ENCODE data around the gene DEPDC5. TPM values are rescaled to one million over a fixed set of nuclear protein-coding genes. Genes with fewer than 3 reads are reported as not detected.

DEPDC5 gene
- total RNA-seq, 2 experiments from 2014 or later, result 43.0 to 77.1 TPM

- ChIA-PET CTCF (ENCODE audit: unreplicated experiment) (no interaction called here), POLR2A (interaction anchor here (1.1 kb wide), 1 partner anchor 13 kb away, joined by 3 read pairs; no protein-coding TSS in a partner anchor)
- Histone ChIP-seq H3K36me3 (ENCODE audit: insufficient read depth, low read length) (no peaks in the 10 kb centered on the region), H3K9me3 (ENCODE audit: low read length) (no peaks in the 10 kb centered on the region), H3K4me3 (ENCODE audit: low read depth, low read length, poor library complexity, severe bottlenecking) (no peak overlapping the region), H3K9me2 (ENCODE audit: insufficient read depth, low read length) (no peaks in the 10 kb centered on the region), H3K79me2 (ENCODE audit: insufficient read depth, low read depth, low read length) (no peaks in the 10 kb centered on the region), H4K20me1 (ENCODE audit: insufficient read depth, low read length) (no peaks in the 10 kb centered on the region), H3K4me2 (ENCODE audit: low read length) (no peak overlapping the region), H3K27ac (ENCODE audit: low read depth, low read length, poor library complexity, severe bottlenecking) (no peak overlapping the region), H2AFZ (ENCODE audit: low read length) (no peak overlapping the region), H3K4me1 (ENCODE audit: insufficient read depth, low read length, poor library complexity, severe bottlenecking) (peaks cover 29% of the 10 kb centered on the region)
- no peak for DNase-seq (ENCODE audit: low spot score)
- BruUV-seq (replicated peaks), result no TSS peak
- intact Hi-C loops (cut with micrococcal nuclease; ENCODE audit: unreplicated experiment), result no loop called here
- no peak for TF ChIP-seq CTCF (conservative IDR thresholded peaks at IDR 0.05; ENCODE audit: low read length)
- TF ChIP-seq EZH2phosphoT487 (IDR thresholded peaks at IDR 0.05; ENCODE audit: borderline replicate concordance, low read depth, low read length), result no peak
Measured at GRCh38 chr22:31920306-31920705, 166.5 kb downstream of the DEPDC5 start.

- peaks cover 29% of the 10 kb centered on the region for H3K4me1 ChIP-seq (ENCODE audit: insufficient read depth, low read length, poor library complexity, severe bottlenecking)
- H3K9me2 ChIP-seq (ENCODE audit: insufficient read depth, low read length), result no peaks in the 10 kb centered on the region
- H3K36me3 ChIP-seq (ENCODE audit: insufficient read depth, low read length), result no peaks in the 10 kb centered on the region
- CTCF ChIA-PET (ENCODE audit: unreplicated experiment), result no interaction called here
- no peaks in the 10 kb centered on the region for H3K79me2 ChIP-seq (ENCODE audit: insufficient read depth, low read depth, low read length)
- H3K9me3 ChIP-seq (ENCODE audit: low read length), result no peaks in the 10 kb centered on the region
- no peaks in the 10 kb centered on the region for H4K20me1 ChIP-seq (ENCODE audit: insufficient read depth, low read length)
- H3K4me3 ChIP-seq (ENCODE audit: low read depth, low read length, poor library complexity, severe bottlenecking), result no peak overlapping the region
- intact Hi-C loops (cut with micrococcal nuclease; ENCODE audit: unreplicated experiment), result no loop called here
- H3K27ac ChIP-seq (ENCODE audit: low read depth, low read length, poor library complexity, severe bottlenecking), result no peak overlapping the region
- TF ChIP-seq EZH2phosphoT487 (IDR thresholded peaks at IDR 0.05; ENCODE audit: borderline replicate concordance, low read depth, low read length) (no peak), CTCF (conservative IDR thresholded peaks at IDR 0.05; ENCODE audit: low read length) (no peak)
- no peak overlapping the region for H3K4me2 ChIP-seq (ENCODE audit: low read length)
- BruUV-seq (replicated peaks), result no TSS peak
- DNase-seq (ENCODE audit: low spot score), result no peak
- POLR2A ChIA-PET, result no interaction called here
- H2AFZ ChIP-seq (ENCODE audit: low read length), result no peak overlapping the region
Measured at GRCh38 chr22:31921106-31921505, 167.3 kb downstream of the DEPDC5 start.

- BruUV-seq (replicated peaks), result no TSS peak
- TF ChIP-seq EZH2phosphoT487 (IDR thresholded peaks at IDR 0.05; ENCODE audit: borderline replicate concordance, low read depth, low read length) (no peak), CTCF (conservative IDR thresholded peaks at IDR 0.05; ENCODE audit: low read length) (no peak)
- Histone ChIP-seq H3K4me2 (ENCODE audit: low read length) (0 out of 2 replicates have a peak overlapping the region, but pooled peaks have one; percentile 26), H4K20me1 (ENCODE audit: insufficient read depth, low read length) (no peaks in the 10 kb centered on the region), H3K4me1 (ENCODE audit: insufficient read depth, low read length, poor library complexity, severe bottlenecking) (peaks cover 20% of the 10 kb centered on the region), H2AFZ (ENCODE audit: low read length) (no peak overlapping the region), H3K4me3 (ENCODE audit: low read depth, low read length, poor library complexity, severe bottlenecking) (no peak overlapping the region), H3K79me2 (ENCODE audit: insufficient read depth, low read depth, low read length) (no peaks in the 10 kb centered on the region), H3K36me3 (ENCODE audit: insufficient read depth, low read length) (no peaks in the 10 kb centered on the region), H3K27ac (ENCODE audit: low read depth, low read length, poor library complexity, severe bottlenecking) (no peak overlapping the region), H3K9me2 (ENCODE audit: insufficient read depth, low read length) (no peaks in the 10 kb centered on the region), H3K9me3 (ENCODE audit: low read length) (no peaks in the 10 kb centered on the region)
- ChIA-PET POLR2A (interaction anchor here (0.7 kb wide), 1 partner anchor 31 kb away, joined by 3 read pairs; no protein-coding TSS in a partner anchor), CTCF (ENCODE audit: unreplicated experiment) (no interaction called here)
- no peak for DNase-seq (ENCODE audit: low spot score)
- intact Hi-C loops (cut with micrococcal nuclease; ENCODE audit: unreplicated experiment), result no loop called here
Measured at GRCh38 chr22:31922534-31922933, 168.7 kb downstream of the DEPDC5 start.
